ENCODE results near the gene KCNMA1.

GRCh38 chr10:77118603-77119282 lies 518.9 kb downstream of the KCNMA1 start:
- TF ChIP-seq FOXP1 (CRISPR knock-in tag; IDR thresholded peaks at IDR 0.05): no peak
- no peak for TF ChIP-seq ZNF589 (CRISPR knock-in tag; IDR thresholded peaks at IDR 0.05; ENCODE audit: low read depth)
- TF ChIP-seq CTCF (IDR thresholded peaks at IDR 0.05 in 2 of 3, conservative IDR thresholded peaks at IDR 0.05 in 1 of 3; ENCODE audit: insufficient read depth in 2 of 3, low read depth in 1 of 3, low read length in 3 of 3): no peak
